Esophagus mucosa (tissue), 1 donor: Measurements from ENCODE around the gene DDX6. TPM values are rescaled to one million over a fixed set of nuclear protein-coding genes. Genes with fewer than 3 reads are reported as not detected.
A peak's percentile ranks its signal among the peaks of the same experiment; 100 is the strongest.
"Not testable (repeated sequence)": the region's sequence is repeated elsewhere in the genome, so short reads cannot be mapped to it uniquely, and the experiment has no call there.

ENCODE experiments used
- ATAC-seq: fragments of 200-7000 bp; cut with Tn5 transposase; one replicate; pipeline ENCODE4 v1.9.1; 2020
- total RNA-seq: library from RNA; stranded (reverse); gene quantifications from one replicate; pipeline ENCODE4 v1.2.4, GENCODE V29; 2023
- donor health status: DM: yes; HTN: yes; CAD: no.

The DDX6 gene, protein sequence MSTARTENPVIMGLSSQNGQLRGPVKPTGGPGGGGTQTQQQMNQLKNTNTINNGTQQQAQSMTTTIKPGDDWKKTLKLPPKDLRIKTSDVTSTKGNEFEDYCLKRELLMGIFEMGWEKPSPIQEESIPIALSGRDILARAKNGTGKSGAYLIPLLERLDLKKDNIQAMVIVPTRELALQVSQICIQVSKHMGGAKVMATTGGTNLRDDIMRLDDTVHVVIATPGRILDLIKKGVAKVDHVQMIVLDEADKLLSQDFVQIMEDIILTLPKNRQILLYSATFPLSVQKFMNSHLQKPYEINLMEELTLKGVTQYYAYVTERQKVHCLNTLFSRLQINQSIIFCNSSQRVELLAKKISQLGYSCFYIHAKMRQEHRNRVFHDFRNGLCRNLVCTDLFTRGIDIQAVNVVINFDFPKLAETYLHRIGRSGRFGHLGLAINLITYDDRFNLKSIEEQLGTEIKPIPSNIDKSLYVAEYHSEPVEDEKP
- total RNA-seq = 65.8 TPM

DNA sequence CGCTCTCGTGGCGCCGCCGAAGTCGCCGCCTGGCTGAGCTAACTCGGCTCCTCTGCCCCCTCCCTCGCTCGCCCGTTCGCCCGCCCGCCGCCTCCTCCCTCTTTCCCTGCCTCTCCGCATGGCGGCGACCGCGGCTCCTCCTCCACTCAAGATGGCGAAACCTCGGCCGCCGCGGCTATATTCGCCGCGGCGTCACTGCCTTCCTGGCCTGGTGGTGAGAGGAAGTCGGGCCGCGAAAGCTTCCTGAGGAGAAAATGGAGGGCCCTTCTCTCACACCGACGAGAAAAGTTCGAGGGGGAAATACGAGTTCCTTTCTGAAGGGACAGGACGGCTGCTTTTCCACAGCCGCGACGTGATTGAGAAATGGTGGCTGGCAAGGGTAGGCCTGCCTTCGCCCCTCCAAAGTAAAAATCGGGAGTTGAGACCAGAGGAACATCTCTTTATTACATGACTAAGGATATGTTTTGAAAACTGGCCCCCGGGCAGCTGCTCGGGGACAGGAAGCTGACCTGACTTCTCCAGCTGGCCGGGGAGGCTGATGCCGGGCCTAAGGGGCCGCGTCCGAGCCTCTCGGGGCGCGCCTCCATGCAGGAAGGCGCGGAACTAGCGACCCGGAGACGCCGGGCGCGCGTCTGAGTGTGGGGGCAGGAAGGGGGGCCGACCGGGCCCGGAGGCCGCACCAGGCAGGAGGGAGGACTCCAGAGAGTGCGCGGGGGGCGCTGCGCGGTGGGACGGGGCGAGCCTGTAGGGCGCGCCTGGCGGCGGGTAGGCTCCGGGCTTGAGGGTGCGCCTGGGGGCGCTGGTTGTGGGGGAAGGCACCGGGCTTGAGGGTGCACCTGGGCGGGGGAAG is at the start of gene DDX6:
Gene DDX6, minus strand, starts transcription at position 54 of the 850 bp plus-strand sequence. CDS start 4,913 bp downstream, outside the sequence.
- peak; percentile 85 for ATAC-seq

DNA sequence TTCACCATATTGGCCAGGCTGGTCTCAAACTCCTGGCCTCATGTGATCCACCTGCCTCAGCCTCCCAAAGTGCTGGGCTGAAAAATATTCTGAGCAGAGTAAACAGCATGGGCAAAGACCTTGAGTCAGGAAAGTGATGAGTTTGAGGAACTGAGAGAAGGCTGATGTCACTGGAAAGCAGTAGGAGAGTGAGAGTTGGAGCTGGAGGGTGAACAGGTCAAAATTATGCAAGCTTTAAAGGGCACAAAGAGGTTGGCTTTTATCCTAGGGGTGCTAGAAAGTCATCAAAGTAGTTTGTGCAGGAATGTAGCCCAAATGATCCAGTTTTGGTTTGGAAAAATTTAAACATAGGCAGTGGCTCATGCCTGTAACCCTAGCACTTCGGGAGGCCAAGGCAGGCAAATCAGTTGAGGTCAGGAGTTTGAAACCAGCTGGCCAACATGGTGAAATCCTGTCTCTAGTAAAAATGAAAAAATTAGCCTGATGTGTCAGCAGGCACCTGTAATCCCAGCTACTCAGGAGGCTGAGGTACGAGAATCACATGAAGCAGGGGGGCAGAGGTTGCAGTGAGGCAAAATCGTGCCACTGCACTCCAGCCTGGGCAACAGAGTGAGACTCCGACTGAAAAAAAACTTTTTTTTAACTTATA is 48.1 kb upstream of the DDX6 start:
- peak; percentile 47 for ATAC-seq

DNA sequence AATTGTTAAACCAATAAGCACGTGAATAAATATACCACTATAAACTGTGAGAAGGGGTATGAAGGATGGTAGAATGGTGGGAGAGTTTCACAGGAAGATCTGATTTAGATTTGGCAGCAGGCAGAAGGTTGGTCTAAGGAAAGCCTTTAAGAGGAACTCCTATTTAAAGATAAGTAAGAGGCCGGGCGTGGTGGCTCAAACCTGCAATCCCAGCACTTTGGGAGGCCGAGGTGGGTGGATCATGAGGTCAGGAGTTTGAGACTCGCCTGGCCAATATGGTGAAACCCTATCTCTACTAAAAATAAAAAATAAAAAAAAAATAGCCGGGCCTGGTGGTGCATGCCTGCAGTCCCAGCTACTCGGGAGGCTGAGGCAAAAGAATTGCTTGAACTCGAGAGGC is 46.9 kb upstream of the DDX6 start:
- ATAC-seq = no peak

DNA sequence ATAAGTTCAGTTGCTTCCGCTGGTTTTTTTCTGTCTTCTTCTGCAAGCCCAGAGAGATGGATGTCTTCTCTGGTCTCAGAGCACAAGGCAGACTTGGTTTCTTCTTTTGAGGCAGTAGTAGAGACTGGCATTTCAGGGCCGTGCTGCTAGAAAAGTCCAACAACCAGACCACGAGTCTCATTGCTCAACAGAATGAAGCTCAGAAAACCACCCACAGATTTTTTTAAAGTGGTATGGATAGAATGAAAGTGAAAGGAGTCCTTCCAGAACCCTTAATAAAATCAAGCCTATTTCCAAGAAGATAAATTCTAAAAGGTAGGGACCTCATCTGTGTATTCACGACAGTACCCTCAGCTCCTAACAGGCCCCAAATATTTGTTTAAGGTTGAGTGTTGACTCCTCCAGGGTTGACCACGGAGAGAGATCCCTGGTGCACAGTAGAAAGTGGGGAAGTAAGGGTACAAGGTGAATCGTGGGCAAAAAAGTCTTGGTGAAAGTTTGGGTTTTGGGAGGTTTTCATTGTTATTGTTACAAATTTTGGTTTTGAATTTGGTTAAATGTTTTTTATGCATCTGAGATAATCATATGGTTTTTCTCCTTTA is 43.6 kb upstream of the DDX6 start:
- no peak for ATAC-seq

DNA sequence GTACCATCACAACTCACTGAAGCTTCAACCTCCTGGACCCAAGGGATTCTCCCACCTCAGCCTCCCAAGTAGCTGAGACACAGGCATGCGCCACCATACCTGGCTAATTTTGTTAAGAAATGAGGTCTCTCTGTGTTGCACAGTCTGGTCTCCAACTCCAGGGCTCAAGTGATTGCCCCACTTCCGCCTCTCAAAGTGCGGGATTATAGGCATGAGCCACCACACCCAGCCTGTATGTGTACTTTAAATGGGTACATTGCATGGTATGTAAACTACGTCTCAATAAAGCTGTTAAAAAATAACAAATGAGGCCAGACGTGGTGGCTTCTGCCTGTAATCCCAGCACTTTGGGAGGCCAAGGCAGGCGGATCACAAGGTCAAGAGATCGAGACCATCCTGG is 36.2 kb upstream of the DDX6 start:
- ATAC-seq = no peak

DNA sequence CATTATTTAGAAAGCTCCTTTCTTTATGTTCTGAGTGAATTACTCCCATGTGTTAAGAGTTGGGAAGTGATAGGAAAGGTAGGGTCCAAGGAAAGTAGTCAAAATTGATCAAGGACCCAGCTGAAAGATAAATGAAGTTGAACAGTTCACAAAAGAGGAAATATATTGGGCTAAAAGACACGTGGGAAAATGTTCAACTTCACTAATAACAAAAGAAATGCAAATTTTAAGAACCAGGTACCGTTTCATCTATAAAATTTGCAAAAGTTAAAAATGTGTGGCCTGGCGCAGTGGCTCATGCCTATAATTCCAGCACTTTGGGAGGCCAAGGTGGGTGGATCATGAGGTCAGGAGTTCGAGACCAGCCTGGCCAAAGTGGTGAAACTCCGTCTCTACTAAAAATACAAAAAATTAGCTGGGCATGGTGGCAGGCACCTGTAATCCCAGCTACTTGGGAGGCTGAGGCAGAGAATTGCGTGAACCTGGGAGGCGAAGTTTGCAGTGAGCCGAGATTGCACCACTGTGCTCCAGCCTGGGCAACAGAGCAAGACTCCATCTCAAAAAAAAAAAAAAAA is 32.1 kb upstream of the DDX6 start:
- ATAC-seq = not testable (repeated sequence)

DNA sequence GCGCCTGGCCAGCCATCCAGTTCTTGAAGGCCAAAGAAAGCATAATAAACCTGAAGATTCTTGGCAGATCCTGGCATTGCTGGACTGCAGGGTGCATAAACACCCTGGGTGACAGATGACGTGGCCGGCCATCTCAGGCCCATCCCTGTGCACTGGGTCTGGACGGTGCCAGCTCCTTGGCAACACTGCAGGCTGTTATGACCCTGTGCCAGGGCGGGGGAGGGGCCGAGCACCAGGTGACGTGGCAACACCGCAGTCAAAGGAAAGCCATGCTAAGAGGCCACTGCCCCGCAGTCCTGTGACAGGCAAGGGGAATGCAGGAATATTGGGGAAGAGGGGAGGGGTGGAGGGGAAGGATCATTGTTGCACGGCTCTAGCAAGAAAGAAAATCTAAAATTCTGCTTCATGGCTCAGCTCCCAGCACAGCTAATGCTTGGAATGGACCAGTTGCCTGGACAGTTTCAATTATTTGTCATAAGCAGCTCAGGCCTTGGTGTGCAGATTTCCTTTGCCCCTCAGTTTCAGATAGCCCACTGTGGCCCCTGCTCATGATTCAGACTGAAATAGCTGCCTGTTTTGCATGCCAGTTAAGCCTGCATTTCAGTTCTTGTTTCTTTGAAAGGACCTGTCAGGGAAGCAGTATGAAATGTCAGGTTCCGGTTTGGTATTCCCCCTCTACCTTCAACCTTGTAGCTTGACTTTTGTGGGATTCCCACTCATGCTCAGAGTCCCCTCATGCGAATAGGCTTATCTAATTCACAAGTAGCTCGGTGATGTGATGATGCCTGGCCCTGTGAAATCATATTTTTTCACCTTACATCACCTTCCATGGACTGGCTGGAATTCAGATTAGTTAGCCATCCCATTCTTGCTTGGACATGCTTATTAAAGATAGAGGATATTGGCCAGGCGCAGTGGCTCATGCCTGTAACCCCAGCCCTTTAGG is 29.7 kb upstream of the DDX6 start:
- peak; percentile 87 for ATAC-seq

DNA sequence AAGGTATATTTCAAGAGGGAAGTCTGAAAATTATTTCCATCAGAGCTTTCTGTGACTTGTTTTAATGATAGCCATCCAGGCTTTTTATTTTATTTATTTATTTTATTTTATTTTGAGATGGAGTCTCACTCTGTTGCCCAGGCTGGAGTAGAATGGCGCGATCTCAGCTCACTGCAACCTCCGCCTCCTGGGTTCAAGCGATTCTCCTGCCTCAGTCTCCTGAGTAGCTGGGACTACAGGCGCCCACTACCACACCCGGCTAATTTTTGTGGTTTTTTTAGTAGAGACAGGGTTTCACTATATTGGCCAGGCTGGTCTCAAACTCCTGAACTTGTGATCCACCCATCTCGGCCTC is 29.0 kb upstream of the DDX6 start:
- not testable (repeated sequence) for ATAC-seq

DNA sequence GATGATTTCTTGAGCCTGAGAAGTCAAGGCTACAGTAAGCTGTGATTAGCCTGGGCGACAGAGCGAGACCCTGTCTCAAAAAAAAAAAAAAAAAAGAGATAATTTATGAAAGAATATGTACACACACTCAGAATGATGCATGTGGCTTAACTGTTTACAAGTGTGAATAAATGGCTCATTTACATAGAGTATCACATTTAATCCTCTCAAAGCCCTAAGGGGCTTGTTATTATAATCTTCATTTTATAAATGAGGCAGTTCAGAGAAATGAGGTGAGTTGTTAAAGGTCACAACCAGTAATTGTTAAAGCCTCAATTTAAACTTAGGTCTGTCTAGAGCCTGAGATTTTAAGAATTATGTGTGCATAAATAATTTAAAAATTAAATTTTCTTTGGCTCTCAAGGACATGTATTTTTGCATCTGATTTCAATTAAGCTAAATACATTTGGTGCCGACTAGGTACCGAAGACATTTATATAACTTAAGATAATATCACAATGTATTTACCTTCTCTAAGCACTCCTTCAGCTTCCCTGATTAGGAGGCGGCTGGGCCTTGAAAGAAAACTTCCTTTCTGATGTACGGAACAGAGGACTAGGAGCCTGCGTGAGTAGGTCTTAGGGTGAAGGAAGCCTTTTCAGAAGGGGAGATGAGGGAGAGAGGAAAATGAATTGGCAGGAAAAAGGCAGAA is 28.5 kb upstream of the DDX6 start:
- no peak for ATAC-seq

DNA sequence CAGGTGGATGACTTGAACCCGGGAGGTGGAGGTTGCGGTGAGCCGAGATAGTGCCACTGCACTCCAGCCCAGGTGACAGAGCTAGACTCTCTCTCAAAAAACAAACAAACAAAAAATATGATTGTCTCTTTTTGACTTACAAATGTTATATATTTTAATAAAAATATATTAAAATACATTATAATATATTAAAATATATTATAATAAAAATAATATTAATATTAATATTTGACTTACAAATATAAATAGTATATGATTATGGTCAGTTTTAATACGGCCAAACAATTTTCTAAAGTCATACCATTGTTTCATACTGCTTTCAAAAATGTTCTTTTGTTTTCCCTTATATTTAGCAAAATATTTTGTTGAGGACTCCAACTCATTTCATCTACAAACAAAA is 27.2 kb upstream of the DDX6 start:
- ATAC-seq = no peak

DNA sequence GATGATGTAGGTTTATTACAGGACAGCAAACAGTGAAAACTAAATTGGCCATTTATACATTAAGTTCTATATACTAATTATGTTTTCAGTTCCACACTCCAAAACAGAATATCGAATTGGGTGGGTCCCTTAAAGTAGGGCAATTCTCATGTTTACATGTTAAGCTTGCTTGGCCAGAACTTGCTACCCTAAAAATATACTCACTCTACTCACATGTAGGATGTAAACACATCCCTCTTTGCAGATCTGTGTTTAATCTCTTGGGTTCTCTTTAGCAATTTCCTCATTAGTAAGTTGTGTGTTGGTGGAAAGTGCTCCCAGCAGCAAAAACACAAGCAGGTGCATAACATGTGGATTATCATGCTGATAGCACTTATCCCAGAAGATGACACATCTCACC is 22.6 kb upstream of the DDX6 start:
- no peak for ATAC-seq

DNA sequence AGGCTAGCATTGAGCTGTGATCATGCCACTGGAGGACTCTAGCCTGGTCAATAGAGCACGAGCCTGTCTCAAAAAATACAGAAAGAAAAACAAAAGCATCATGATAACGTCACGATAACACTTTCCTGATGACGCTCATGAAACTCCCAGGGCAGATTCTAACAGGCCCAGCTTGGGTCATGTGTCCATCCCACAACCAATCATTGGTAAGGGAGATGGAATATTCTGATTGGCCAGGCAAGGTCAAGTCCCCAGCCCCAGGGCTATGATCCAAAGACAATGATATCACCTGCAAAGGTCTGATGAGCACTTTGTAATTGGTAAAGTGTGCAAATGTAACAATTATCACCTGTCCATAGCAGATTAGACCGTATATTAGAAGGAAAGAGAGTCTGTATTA is 21.5 kb upstream of the DDX6 start:
- ATAC-seq = no peak

DNA sequence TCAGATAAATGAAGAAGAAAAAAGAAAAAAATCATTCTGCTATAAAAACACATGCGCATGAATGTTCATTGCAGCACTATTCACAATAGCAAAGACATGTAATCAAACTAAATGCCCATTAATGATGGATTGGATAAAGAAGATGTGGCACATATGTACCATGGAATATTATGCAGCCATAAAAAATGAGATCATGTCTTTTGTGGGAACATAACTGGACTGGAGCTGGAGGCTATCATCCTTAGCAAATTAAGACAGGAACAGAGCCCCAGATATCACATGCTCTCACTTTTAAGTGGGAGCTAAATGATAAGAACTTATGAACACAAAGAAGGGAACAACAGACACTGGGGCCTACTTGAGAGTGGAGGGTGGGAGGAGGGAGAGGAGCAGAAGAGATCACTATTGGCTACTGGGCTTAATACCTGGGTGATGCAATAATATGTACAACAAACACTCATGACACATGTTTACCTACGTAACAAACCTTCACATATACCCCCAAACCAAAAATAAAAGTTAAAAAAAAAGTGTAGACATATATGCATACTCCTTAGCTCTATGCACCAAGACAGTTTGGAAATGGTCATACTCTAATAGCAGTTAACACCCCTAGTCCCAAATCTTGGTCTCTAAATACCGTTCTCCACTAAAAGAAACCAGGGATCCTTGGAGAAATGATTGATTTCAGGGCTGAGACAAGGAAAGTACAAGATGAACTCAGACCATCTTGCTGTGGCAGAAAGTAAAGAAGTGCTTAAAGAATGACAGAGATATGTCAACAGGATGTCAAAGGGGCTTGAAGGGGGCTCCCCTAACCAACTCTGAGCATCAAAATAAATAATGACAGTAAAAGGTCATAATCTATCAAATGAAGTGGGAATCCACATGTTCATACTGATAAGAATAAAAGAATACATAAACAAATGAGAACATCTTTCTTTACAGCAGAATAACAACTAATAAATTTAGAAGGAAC is 17.1 kb upstream of the DDX6 start:
- no peak for ATAC-seq

DNA sequence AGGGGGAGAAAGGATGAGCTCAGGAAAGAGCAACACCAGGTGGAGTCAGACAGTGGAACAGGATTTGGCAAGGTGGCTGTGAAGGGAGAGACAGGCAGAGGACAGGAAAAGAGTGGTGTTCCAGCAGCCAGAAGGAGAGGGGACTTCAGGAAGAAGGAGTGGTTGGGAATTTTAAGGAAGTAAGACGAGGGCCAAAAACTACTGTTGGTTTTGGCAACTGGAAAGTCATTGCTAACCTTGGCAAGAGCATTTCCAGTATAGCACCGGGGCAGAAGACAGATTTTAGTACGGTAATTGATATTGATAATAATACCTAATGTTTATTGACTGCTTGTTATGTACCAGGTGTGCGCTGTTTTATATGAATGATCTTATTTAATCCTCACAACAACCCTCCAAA is 15.4 kb upstream of the DDX6 start:
- no peak for ATAC-seq

DNA sequence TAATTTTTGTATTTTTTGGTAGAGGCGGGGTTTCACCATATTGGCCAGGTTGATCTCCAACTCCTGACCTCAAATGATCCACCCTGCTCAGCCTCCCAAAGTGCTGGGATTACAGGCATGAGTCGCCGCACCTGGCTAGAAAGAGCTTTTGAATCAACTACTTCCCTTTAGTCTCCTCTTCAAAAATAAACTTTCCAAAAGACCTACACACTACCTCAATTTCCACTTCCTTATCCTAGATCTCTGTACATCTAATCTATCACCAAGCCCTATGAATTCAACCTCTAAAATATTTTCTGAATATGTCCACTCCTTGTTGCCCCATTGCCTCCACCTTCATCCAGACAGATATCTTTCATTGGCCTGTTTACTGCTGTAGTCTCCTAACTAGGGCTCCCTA is 13.1 kb upstream of the DDX6 start:
- no peak for ATAC-seq

DNA sequence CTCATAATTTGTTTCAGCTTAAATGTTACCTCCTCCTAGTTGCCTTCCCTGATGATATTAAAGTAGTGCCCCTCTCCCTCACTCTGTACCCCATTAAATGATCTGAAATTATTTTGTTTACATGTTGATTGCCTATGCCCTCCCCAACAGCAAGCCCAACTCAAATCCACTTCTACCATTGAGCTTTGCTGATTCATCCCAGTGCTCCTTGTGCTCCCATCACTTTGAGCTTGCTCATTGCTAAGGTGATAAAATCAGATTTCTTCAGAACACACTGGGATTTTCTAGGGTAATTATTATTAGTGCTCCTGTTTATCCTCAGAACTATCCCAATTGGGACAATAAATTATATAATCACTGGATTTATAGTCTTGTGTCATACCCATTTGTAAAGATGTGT is 8.4 kb upstream of the DDX6 start:
- ATAC-seq = no peak

DNA sequence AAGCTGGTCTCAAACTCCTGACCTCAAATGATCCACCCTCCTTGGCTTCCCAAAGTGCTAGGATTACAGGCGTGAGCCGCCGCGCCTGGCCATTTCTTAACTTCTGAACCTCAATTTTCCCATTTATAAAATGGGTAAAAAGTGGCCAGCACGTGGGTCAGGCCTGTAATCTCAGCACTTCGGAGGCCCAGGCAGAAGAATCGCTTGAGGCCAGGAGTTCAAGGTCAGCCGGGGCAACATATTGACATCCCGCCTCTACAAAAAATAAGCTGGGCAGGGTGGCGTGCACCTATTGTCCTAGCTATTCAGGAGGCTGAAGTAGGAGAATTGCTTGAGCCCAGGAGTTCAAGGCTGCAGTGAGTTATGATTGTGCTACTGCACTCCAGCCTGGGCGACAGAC is 6.5 kb upstream of the DDX6 start:
- ATAC-seq = no peak

DNA sequence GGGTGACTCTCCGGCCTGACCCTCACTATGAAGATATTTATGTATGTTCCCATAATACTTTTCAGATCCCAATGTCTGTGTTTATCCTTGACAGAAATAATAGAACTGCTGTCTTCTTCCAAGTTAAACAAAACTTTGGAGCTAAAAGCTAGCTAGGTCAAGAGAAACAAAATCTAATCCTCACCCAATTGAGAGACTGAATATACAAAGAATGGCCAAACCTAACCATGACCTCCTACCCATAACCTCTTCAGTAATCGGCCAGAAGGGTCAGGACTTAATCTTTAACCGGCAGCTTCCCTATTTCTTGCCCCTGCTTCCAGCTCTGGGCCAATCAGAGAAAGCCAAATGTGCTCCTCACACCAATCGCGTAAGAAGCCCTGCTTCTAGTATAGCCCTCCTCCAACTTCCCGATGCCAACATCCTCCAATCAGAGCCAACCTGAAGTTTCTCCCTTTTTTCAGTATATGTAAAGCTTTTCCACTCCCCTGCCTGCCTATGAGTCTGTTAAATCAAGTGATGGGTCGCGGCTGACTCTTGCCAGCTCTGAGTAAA is 1.7 kb upstream of the DDX6 start:
- ATAC-seq = peak; percentile 55

DNA sequence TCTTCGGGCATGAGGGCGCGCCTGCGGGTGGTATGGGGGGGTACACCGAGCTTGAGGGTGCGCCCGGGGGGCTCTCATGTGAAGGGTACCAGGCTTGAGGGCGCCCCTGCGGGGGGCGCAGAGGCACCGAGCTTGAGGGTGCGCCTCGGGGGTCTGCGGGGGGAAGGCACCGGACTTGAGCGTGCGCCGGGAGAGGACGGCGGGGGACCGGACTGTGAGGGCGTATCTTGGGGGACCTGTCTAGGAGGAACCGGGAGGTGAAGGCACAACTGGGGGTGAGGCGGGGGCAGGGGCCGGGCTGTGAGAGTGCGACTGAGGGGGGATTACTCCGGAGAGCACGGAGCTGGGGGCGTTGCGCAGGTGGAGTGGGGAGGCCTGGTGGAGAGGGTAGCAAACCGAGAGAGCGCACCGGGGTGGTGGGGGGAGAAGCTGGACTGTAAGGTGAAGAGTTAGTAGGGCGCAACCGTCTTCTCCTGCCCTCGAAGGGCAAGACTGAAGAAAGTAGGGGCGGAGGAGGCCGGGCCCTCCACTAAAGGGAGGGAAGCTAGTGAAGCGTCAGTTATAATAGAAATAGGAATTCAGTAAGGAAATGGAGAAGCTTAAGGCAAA is 1.1 kb upstream of the DDX6 start:
- peak; percentile 9 for ATAC-seq
